Measurements from ENCODE around the gene ELL2. TPM values are rescaled to one million over a fixed set of nuclear protein-coding genes. Genes with fewer than 3 reads are reported as not detected.
A peak's percentile ranks its signal among the peaks of the same experiment; 100 is the strongest.
"Not testable (repeated sequence)": the region's sequence is repeated elsewhere in the genome, so short reads cannot be mapped to it uniquely, and the experiment has no call there.

Gene ELL2
- total and polyA plus RNA-seq, 4 donors = 12.2 to 44.1 (median 13.9) TPM

DNA sequence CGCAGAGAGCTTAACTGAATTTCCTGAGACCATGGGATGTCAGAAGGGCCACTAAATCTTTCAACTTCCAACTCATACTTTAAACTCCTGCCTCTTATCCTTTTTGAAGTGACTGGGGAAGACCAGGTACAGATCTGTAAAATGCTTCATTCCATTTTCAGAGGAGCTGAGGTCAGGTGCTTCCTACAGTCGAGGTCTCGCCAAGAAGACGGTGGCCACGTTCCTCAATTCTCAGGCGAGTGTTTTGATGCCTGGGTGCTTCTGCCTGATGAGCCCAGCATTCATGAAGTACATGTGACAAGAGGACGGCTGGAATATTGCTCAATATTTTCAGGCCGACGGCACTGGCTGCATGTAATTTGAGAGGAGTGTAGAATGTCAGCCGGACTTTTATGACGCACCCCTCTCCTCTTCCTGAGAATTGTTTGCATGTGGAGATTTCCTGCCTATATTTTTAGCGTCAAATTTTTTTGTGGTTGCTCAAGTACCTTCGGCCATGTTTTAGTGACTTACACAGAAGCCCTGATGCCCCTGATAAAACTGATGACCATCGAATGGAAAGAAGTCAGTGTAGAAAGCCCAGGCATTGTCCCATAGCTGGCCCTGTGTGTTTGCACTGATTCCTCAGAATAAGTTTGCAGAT lies 100.3 kb downstream of the ELL2 start:
- peak in 1 of 6 donors; percentile 22 for DNase-seq (ENCODE audit: low read depth in 4 of 6, low spot score in 6 of 6)
- 79% methylated on average over 14 of the region's 14 CpGs for WGBS (ENCODE audit: insufficient coverage)
- H3K27me3 ChIP-seq (ENCODE audit: control insufficient read depth, insufficient read depth, low read length) = peaks cover 2% of the 10 kb centered on the region
- H3K27ac ChIP-seq (ENCODE audit: low read depth, low read length) = no peak overlapping the region
- H3K9me3 ChIP-seq (ENCODE audit: control insufficient read depth, insufficient read depth, low read length) = no peaks in the 10 kb centered on the region
- no peak overlapping the region for H3K4me3 ChIP-seq (ENCODE audit: low read depth, low read length)
- peaks cover 17% of the 10 kb centered on the region for H3K4me1 ChIP-seq (ENCODE audit: control insufficient read depth, insufficient read depth, low read length)
- H3K36me3 ChIP-seq (ENCODE audit: control insufficient read depth, insufficient read depth, low read length) = no peaks in the 10 kb centered on the region

GRCh38 chr5:95859661-95860060 lies 102.0 kb downstream of the ELL2 start:
- H3K4me3 ChIP-seq (ENCODE audit: low read depth, low read length) = no peak overlapping the region
- peaks cover 18% of the 10 kb centered on the region for H3K4me1 ChIP-seq (ENCODE audit: control insufficient read depth, insufficient read depth, low read length)
- H3K36me3 ChIP-seq (ENCODE audit: control insufficient read depth, insufficient read depth, low read length) = no peaks in the 10 kb centered on the region
- DNase-seq (ENCODE audit: low read depth in 4 of 6, low spot score in 6 of 6) = no peak
- H3K27ac ChIP-seq (ENCODE audit: low read depth, low read length) = no peak overlapping the region
- no peaks in the 10 kb centered on the region for H3K9me3 ChIP-seq (ENCODE audit: control insufficient read depth, insufficient read depth, low read length)
- H3K27me3 ChIP-seq (ENCODE audit: control insufficient read depth, insufficient read depth, low read length) = peaks cover 2% of the 10 kb centered on the region
- WGBS (ENCODE audit: insufficient coverage) = 100% methylated on average over 1 of the region's 4 CpGs

- Histone ChIP-seq H3K27me3 (ENCODE audit: control insufficient read depth, insufficient read depth, low read length) (peaks cover 2% of the 10 kb centered on the region), H3K9me3 (ENCODE audit: control insufficient read depth, insufficient read depth, low read length) (no peaks in the 10 kb centered on the region), H3K4me1 (ENCODE audit: control insufficient read depth, insufficient read depth, low read length) (peaks cover 18% of the 10 kb centered on the region), H3K36me3 (ENCODE audit: control insufficient read depth, insufficient read depth, low read length) (no peaks in the 10 kb centered on the region), H3K4me3 (ENCODE audit: low read depth, low read length) (peak overlapping the region; percentile 21), H3K27ac (ENCODE audit: low read depth, low read length) (no peak overlapping the region)
- WGBS (ENCODE audit: insufficient coverage) = 13% methylated on average over 26 of the region's 28 CpGs
- peak; percentile 68 to 95 (median 76) for DNase-seq (ENCODE audit: low read depth in 4 of 6, low spot score in 6 of 6)
Measured at GRCh38 chr5:95858661-95859595, 102.7 kb downstream of the ELL2 start.

- H3K36me3 ChIP-seq (ENCODE audit: control insufficient read depth, insufficient read depth, low read length) = no peaks in the 10 kb centered on the region
- H3K27me3 ChIP-seq (ENCODE audit: control insufficient read depth, insufficient read depth, low read length) = peaks cover 2% of the 10 kb centered on the region
- H3K4me3 ChIP-seq (ENCODE audit: low read depth, low read length) = no peak overlapping the region
- H3K9me3 ChIP-seq (ENCODE audit: control insufficient read depth, insufficient read depth, low read length) = no peaks in the 10 kb centered on the region
- peak in 2 of 6 donors; percentile 33 to 63 for DNase-seq (ENCODE audit: low read depth in 4 of 6, low spot score in 6 of 6)
- H3K4me1 ChIP-seq (ENCODE audit: control insufficient read depth, insufficient read depth, low read length) = peaks cover 18% of the 10 kb centered on the region
- 58% methylated on average over 8 of the region's 8 CpGs for WGBS (ENCODE audit: insufficient coverage)
- H3K27ac ChIP-seq (ENCODE audit: low read depth, low read length) = no peak overlapping the region
Measured at GRCh38 chr5:95858023-95858461, 103.6 kb downstream of the ELL2 start.

DNA sequence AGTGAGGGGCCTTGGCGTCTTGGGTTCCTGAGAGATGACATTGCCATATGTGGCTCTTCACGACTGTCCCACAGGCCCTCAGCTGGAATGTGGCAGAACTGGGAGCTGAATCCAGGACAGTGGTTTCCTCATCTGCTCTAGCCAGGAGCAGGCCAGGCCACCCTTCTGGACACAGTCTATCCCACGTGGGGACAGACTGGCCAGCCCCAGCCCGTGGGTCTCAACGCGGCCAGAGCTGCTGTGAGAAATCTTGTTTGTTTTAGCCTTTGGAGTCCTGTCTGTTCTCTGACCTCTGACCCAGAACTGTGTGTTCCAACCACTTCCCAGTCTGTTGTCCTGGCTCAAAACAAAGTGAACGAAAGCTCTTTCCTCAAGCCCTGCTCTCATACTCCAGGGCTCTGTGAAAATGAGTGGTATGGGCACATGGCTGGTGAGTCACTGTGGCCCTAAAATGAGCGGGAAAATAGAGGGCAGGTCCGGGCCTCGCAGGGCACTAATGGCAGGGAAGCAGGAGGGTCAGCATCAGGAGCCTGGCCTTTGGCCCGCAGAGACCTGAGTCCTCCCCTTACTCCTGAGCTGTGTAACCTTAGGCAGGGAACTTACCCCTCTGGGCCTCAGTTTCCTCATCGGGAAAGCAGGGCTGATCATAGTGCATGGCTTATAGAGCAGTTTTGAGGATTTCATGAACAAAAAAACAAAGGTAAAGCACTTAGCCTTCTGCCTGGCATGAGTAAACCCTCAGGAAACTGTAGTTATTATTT lies 104.3 kb downstream of the ELL2 start:
- Histone ChIP-seq H3K36me3 (ENCODE audit: control insufficient read depth, insufficient read depth, low read length) (no peaks in the 10 kb centered on the region), H3K4me3 (ENCODE audit: low read depth, low read length) (no peak overlapping the region), H3K27ac (ENCODE audit: low read depth, low read length) (no peak overlapping the region), H3K9me3 (ENCODE audit: control insufficient read depth, insufficient read depth, low read length) (no peaks in the 10 kb centered on the region), H3K4me1 (ENCODE audit: control insufficient read depth, insufficient read depth, low read length) (peaks cover 18% of the 10 kb centered on the region), H3K27me3 (ENCODE audit: control insufficient read depth, insufficient read depth, low read length) (peaks cover 2% of the 10 kb centered on the region)
- DNase-seq (ENCODE audit: low read depth in 4 of 6, low spot score in 6 of 6) = peak in 1 of 6 donors; percentile 37
- WGBS (ENCODE audit: insufficient coverage) = 86% methylated on average over 12 of the region's 12 CpGs

DNA sequence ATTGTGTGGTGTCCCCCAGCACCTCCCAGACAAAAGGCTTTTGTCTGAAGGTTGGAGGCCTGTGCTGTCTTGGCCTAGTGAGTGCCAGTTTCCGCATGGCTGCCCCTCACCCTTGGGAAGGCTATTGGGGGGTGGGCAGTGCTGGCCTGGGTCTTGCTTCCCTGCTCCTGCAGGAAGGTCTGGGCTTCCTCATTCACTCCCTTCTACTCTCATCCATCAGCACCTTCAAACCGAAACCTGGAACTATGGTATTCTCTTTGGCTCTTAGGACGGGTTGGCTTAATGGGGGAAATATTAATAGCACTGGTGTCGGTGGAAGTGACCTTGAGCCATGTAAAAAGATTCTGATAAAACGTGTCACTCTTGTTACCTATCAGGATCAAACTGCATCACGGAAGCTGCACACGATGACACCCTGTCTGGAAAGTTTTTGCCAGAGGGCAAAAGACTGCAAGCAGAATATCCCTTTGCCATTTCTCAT lies 105.1 kb downstream of the ELL2 start:
- no peaks in the 10 kb centered on the region for H3K36me3 ChIP-seq (ENCODE audit: control insufficient read depth, insufficient read depth, low read length)
- H3K4me3 ChIP-seq (ENCODE audit: low read depth, low read length) = no peak overlapping the region
- WGBS (ENCODE audit: insufficient coverage) = 92% methylated on average over 5 of the region's 7 CpGs
- H3K4me1 ChIP-seq (ENCODE audit: control insufficient read depth, insufficient read depth, low read length) = peaks cover 18% of the 10 kb centered on the region
- no peaks in the 10 kb centered on the region for H3K9me3 ChIP-seq (ENCODE audit: control insufficient read depth, insufficient read depth, low read length)
- peaks cover 2% of the 10 kb centered on the region for H3K27me3 ChIP-seq (ENCODE audit: control insufficient read depth, insufficient read depth, low read length)
- no peak for DNase-seq (ENCODE audit: low read depth in 4 of 6, low spot score in 6 of 6)
- H3K27ac ChIP-seq (ENCODE audit: low read depth, low read length) = no peak overlapping the region

GRCh38 chr5:95853490-95853889 lies 108.2 kb downstream of the ELL2 start:
- WGBS (ENCODE audit: insufficient coverage) = 93% methylated on average over 3 of the region's 3 CpGs
- Histone ChIP-seq H3K36me3 (ENCODE audit: control insufficient read depth, insufficient read depth, low read length) (no peaks in the 10 kb centered on the region), H3K9me3 (ENCODE audit: control insufficient read depth, insufficient read depth, low read length) (no peaks in the 10 kb centered on the region), H3K4me1 (ENCODE audit: control insufficient read depth, insufficient read depth, low read length) (peaks cover 12% of the 10 kb centered on the region), H3K4me3 (ENCODE audit: low read depth, low read length) (no peak overlapping the region), H3K27me3 (ENCODE audit: control insufficient read depth, insufficient read depth, low read length) (no peaks in the 10 kb centered on the region), H3K27ac (ENCODE audit: low read depth, low read length) (no peak overlapping the region)
- DNase-seq (ENCODE audit: low read depth in 4 of 6, low spot score in 6 of 6) = no peak

DNA sequence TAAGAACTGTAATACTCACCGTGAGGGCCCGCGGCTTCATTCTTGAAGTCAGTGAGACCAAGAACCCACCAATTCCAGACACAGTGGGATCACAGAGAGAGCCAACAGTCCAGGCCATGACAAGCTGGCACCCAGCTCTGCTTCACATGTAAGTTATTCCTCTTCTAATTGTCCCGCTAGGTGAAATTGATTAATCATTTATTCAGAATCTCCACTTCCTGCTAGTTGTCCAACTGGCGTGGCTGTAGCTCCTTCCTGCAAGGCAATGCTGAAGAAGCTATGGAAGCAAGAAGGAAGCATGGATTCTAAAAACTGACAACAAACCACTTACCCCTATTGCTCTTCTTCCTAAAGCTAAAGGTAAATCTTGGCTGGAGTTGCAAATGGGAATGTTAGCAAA lies 109.1 kb downstream of the ELL2 start:
- Histone ChIP-seq H3K27me3 (ENCODE audit: control insufficient read depth, insufficient read depth, low read length) (no peaks in the 10 kb centered on the region), H3K4me1 (ENCODE audit: control insufficient read depth, insufficient read depth, low read length) (peaks cover 5% of the 10 kb centered on the region), H3K36me3 (ENCODE audit: control insufficient read depth, insufficient read depth, low read length) (no peaks in the 10 kb centered on the region), H3K27ac (ENCODE audit: low read depth, low read length) (no peak overlapping the region), H3K4me3 (ENCODE audit: low read depth, low read length) (no peak overlapping the region), H3K9me3 (ENCODE audit: control insufficient read depth, insufficient read depth, low read length) (no peaks in the 10 kb centered on the region)
- WGBS (ENCODE audit: insufficient coverage) = 100% methylated on average over 3 of the region's 5 CpGs
- DNase-seq (ENCODE audit: low read depth in 4 of 6, low spot score in 6 of 6) = no peak

- not testable (repeated sequence) for H3K4me3 ChIP-seq (ENCODE audit: low read depth, low read length); H3K27ac ChIP-seq (ENCODE audit: low read depth, low read length); H3K36me3 ChIP-seq (ENCODE audit: control insufficient read depth, insufficient read depth, low read length); H3K9me3 ChIP-seq (ENCODE audit: control insufficient read depth, insufficient read depth, low read length); DNase-seq (ENCODE audit: low read depth in 4 of 6, low spot score in 6 of 6); H3K4me1 ChIP-seq (ENCODE audit: control insufficient read depth, insufficient read depth, low read length); H3K27me3 ChIP-seq (ENCODE audit: control insufficient read depth, insufficient read depth, low read length)
- WGBS (ENCODE audit: insufficient coverage) = 88% methylated on average over 32 of the region's 34 CpGs
Measured at GRCh38 chr5:95851141-95851540, 110.5 kb downstream of the ELL2 start.
